Measurements from ENCODE around the gene CASKIN2.
A peak's percentile ranks its signal among the peaks of the same experiment; 100 is the strongest.

Gene CASKIN2

DNA sequence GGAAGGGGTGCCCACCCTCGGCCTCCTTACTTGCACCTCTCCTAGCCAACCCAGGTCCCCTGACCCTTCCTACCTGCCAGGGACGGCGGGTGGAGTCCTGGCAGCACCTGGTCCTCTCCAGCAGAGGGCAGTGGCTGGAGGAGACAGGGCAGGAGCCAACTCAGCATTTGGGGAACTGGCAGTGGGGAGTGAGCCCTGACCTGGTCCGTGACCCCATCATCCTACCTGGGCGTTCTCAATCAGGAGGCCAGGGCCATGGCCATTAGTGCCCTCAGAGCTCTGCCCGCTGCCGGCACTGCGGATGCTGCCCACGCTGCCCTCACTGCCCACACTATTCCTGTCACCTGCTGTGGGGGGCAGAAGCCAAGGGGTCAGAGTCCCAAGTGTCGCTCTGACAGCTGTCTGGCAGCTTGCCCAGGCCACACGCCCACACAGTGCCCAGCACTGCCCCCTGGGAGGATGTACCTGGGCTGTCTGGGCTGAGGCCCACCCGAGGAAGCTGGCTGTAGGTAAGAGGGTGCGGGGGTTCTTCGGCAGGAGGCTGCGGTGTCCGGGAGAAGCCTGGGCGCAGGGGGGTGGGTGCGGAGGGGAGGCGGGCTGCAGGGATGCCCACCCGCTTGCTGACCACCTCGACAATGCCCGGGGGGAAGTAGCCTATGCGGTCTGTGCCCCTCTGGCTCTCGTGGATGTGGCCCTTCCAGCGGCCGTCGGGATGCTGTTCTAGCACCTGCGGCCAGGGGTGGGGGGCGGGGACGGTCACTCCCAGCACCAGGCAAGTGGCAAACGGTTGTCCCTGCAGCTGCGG is 10.8 kb downstream of the CASKIN2 start:
- DNase-seq (ENCODE audit: low spot score): peak; percentile 58

DNA sequence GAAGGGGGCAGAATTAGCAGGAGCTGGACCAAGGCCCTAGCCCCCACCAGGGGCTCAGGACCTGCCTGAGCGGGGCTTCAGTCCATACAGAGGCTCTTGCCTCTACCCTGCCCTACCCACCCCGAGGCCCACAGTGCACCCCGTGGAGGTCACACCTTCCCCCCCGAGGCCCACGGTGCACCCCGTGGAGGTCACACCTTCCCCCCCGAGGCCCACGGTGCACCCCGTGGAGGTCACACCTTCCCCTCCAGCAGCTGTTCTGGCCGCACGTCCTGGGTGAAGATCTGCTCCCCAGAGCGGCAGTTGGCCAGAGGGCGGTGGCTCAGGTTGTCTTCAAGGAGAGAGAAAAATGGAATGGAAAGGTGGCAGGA is 11.4 kb downstream of the CASKIN2 start:
- no peak for DNase-seq (ENCODE audit: low spot score)

DNA sequence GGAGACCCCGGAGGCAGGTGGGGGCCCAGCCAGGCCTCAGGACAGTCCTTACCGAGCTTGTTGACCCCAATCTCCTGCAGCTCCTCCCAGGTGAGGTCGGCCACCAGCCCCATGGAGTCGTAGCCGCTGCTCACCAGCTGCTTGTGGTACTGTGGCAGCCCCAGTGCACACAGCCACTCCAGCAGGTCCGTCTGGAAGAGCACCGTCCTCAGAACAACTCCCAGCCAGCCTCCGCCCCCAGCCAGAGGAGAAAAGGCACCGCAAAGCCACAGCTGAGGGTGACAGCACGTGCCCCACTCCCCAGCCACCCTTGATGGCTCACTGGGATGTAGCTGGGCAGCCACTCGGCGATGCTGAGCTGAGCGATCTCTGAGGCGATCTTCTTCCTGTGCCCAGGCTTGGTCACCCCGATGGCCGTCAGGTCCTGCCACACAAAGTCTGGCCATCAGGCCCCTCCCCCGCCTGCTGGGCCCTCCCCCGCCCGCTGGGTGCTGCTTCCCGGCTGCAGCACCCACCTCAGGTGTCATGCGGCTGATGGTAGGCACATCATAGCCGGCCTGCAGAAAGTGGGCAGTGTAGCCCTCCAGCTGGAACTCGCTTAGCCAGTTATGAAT is 11.9 kb downstream of the CASKIN2 start:
- no peak for DNase-seq (ENCODE audit: low spot score)

DNA sequence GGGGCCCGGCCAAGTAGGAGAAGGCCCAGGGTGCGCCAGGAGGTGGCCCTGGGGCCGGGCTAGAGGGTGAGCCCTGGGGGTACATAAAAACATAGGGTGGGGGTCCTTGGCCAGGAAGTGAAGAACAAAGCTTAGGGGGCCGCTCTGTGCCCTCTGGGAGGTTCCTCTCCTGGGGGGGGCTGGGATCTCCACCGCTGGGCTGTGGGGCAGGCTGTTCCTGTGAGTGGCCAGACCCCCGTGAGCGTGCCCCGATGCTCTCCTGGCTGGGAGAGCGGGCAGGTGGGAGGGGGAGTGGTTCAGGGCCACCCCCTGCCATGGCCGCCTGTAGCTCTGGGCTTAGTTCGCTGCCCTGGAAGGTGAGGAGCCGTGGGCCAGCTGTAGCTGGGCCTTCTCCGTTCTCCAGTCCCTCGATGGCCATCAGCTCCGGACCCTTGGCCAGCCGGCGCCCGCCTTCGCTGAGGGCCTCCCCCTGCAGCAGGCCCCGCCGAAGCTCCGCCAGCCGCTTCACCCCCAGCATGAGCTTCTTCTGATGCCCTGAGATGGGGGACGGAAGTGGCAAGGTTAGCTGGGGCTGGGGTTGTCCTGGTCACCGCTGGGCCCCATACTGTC is 12.5 kb downstream of the CASKIN2 start:
- no peak for DNase-seq (ENCODE audit: low spot score)

DNA sequence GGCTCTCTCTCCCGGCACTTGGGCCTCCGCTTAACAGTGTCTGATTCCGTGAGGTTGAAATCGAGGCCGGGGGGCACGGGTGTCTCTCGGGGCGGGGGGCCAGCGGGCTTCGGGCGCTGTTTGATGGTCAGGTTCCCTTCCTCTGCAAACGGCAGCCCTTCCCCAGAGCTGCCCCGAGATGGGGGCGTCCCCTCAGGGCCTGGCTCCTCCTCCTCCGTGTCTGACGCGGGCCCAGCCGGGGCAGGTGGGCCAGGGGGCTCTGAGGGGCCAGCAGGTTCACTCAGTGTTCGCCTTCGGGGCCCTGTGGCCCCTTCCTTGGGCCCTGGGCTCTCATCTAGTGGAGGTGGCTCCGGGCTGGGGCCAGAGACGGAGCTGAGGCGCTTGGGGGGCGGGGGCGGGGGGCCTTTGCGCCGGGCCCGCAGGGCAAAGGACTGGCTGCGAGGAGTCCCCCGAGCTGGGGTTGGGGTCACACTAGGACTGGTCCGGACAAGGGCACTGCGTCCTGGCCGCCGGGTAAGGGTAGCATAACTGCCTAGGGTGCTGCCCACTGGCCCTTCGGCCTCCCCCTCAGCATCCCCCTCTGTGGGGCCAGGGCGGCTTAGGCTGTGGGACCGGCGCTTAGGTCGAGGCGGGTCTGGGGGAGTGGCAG is 13.1 kb downstream of the CASKIN2 start:
- DNase-seq (ENCODE audit: low spot score): no peak

DNA sequence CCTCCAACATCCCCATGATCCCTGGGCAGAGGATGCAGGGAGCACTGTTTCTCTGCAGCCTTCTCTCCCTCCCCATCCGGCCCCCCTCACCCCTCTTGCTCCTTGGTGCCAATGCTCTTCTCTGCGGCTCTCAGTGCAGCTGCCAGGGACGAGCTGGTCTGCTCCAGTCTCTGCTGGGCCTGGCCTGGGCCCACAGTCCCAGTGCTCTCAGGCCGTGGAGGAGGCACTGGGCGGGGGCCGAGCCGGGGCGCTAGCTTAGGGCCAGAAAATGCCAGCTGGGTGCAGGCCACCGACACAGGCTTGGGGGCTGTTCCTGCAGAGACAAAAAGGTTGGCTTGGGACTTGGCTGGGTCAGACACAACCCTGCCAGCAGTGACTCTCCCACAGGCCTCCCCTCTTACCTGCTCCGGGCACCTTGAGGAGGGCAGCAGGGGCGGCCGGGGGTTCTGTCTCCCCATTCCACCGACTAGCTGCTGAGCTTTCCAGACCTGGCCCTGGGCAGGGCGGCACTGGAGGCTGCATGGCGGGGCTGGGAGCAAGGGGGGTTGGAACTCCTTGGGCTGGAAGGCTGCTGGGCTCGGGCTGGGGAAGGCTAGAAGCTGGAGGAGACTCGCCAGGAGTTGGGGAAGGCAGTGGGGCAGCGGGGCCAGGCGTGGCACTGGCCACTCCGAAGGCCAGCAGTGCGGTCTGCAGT is 13.8 kb downstream of the CASKIN2 start:
- DNase-seq (ENCODE audit: low spot score): no peak

DNA sequence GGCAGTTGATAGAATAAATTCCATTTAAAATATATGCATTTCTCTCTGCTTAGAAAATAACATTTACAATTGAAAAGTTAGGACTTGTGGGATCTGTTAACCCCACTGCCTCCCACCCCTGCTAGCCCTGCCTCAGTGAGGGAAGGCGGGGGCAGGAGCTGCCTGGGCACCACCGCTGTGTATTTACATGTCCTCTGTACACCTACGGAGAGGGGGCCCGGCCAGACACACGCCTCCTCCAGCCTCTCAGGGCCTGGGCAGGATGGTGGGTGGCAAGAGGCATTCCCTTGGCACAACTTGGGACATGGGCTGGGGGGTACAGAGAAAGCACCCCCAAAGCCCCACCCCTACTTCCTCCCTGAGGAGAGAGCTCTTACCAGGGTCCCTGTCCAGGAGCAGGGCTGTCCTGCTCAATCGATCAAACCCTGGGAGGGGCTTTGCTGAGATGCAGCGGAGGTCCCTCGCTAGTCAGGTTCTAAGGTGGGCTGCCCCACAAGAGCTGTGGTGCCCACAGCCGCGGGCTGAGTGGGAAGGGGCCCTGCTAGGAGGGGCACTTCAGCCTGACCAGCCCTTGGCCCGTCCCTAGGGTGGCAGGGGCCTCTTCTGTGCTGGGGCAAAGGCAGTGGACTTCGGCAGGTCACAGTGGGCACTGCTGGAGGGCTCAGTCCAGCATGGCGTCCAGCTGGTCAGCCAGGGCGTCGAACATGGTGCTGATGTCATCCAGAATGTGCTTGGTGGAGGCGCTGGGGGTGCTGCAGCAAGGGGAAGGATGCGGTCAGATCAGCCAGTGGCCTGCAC is 14.7 kb downstream of the CASKIN2 start:
- no peak for DNase-seq (ENCODE audit: low spot score)

DNA sequence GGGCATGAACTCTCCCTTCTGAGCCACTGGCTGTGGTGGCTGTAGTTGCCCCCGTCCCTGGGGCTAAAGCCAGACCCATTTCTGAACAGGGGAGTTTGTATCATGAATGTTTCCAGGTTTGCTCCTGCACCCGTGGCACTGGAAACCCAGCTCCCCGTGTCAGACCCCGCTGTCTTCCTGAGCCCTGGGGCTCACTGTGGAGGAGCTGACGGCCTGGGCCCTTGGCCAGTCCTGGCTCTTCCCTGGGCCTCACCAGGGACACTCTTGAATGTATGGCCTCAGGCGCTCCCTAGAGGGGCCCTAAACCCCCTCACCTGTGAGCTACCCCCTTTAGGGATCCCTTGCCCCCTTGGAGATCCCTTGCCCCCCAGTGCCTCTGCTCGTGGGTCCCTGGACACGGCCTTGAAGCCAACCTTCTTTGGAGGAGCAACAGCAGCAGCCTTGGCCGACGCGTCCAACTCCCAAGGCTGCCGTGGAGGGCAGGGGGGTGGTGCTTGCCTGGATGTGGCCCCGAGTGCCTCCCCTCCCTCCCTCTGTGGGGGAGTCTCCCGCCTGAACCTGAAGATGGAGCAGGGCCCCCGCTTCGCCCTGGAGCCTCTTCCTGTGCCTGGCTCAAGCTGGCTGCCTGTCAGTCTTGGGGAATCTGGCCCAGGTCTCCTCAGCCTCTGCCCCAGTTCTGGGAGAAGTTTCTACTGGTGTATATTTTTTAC is 15.9 kb downstream of the CASKIN2 start:
- no peak for DNase-seq (ENCODE audit: low spot score)

DNA sequence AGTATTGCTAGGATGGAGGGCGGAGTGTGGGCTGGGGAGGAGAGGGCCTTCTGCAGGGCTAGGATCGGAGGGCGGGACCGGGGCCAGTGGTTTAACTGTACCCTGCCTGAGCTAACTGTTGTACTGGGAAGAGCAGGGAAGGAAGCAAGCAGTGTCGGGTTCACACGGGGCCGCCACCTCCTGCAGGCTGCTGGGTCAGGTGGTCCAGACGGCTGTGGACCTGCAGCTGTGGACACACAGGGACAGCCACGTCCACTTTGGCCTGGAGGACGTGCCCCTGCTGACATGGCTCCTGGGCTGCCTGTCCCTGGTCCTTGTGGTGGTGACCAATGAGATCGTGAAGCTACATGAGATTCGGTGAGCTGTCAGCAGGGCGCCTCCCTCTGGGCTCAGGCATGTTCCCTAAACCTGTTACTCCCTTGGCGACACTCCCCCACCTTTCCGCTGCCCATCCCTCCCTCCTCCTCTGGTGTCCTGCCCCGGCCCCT is 16.6 kb downstream of the CASKIN2 start:
- no peak for DNase-seq (ENCODE audit: low spot score)

DNA sequence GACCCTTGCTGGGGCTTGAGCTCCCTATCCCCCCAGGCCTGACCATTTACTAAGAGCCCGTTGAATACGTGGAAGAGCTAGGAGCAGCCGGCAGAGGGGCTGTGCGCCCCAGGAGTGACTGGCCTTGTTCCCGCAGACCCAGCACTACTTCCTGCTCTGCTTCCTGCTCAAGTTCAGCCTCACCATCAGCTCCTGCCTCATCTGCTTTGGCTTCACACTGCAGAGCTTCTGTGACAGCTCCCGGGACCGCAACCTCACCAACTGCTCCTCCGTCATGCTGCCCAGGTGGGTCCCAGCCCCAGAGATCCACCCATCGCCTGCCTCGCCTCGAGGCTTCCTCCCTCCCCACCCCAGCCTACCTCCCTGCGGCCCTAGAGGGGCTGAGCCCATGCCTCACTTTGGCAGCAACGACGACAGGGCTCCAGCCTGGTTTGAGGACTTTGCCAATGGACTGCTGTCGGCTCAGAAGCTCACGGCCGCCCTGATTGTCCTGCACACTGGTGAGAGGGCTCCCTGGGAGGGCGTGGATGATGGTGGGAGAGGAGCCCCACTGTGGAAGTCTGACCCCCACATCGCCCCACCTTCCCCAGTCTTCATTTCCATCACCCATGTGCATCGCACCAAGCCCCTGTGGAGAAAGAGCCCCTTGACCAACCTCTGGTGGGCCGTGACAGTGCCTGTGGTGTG is 17.2 kb downstream of the CASKIN2 start:
- DNase-seq (ENCODE audit: low spot score): no peak

DNA sequence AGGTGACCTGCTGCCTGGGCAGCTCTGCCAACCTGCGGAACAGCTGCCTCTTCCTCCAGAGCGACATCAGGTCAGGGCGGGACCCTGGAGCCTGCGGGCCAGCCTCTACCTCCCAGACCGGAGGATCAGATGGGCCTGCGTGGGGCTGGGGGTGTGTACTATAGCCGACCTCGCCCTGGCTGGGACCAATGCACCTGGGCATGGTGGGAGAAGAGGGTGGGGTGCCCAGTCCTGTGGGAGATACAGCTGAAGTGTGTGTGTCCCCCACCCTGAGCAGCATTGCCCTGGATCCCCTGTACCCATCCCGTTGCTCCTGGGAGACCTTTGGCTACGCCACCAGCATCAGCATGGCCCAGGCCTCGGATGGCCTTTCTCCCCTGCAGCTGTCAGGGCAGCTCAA is 19.3 kb downstream of the CASKIN2 start:
- DNase-seq (ENCODE audit: low spot score): no peak

DNA sequence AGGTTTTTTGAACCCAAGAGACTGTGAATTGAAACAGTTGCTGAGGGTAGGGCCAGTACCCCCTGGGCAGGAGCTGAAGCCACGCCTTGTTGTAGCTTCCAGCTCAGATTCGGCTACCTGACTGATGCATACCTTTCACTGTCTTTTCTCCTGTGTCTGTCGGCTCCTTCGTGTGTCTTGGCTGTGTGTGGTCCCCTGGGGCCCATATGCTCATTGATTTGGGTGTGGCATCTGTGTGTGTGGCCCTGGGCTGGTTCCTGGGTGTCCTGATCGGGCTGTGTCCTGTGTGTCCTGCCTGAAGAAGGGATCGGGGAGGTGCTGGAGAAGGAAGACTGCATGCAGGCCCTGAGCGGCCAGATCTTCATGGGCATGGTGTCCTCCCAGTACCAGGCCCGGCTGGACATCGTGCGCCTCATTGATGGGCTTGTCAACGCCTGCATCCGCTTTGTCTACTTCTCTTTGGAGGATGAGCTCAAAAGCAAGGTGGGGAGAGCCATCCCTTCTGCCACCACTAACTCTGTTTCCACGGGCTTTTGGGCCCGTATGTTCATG is 20.9 kb downstream of the CASKIN2 start:
- DNase-seq (ENCODE audit: low spot score): no peak

DNA sequence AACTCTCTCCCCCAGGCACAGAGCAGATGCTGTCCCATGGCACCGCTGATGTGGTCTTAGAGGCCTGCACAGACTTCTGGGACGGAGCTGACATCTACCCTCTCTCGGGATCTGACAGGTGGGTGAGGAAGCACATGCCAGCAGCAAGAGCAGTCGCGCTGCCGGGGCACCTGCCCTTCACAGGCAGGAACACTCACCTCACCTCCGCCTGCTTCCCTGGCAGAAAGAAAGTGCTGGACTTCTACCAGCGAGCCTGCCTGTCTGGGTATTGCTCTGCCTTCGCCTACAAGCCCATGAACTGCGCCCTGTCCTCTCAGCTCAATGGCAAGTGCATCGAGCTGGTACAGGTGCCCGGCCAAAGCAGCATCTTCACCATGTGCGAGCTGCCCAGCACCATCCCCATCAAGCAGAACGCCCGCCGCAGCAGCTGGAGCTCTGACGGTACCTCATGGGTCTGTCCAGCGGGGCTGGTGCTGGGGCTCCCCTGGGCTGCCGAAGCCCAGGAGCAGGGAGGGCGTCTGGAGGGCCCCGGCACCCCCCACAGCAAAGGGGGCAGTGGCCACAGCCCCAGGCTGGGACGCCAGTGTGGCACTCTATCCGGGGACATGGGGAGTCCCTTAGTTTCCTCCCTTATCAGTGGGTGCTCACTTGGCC is 21.7 kb downstream of the CASKIN2 start:
- DNase-seq (ENCODE audit: low spot score): no peak

DNA sequence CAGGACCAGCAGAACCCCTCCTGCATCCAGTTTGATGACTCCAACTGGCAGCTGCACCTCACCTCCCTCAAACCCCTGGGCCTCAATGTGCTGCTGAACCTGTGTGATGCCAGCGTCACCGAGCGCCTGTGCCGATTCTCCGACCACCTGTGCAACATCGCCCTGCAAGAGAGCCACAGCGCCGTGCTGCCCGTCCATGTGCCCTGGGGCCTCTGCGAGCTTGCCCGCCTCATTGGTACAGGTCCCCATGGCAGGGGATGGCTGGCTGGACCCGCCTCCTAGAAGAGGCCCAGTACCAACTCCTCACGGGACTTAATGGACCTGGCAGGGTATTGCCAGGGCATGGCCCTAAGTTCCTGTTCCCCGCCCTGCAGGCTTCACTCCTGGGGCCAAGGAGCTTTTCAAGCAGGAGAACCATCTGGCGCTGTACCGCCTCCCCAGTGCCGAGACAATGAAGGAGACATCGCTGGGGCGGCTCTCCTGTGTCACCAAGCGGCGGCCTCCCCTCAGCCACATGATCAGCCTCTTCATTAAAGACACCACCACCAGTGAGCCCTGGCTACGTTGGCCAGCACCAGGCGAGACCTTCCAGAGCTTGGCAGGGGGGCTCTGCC is 22.7 kb downstream of the CASKIN2 start:
- no peak for DNase-seq (ENCODE audit: low spot score)

DNA sequence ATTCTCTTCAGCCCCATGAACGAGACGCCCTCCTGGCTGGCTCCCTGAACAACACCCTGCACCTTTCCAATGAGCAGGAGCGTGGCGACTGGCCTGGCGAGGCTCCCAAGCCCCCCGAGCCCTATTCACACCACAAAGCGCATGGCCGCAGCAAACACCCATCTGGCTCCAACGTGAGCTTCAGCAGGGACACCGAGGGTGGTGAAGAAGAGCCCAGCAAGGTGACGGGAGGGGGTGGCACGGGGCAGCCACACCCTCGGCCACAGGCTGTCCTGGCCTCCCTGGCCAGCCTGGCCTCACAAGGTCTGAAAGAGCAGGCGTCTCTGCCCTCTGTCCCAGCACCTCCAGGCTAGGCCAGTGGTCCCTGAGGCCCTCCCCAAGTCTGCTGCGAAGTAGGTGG is 23.7 kb downstream of the CASKIN2 start:
- DNase-seq (ENCODE audit: low spot score): no peak

DNA sequence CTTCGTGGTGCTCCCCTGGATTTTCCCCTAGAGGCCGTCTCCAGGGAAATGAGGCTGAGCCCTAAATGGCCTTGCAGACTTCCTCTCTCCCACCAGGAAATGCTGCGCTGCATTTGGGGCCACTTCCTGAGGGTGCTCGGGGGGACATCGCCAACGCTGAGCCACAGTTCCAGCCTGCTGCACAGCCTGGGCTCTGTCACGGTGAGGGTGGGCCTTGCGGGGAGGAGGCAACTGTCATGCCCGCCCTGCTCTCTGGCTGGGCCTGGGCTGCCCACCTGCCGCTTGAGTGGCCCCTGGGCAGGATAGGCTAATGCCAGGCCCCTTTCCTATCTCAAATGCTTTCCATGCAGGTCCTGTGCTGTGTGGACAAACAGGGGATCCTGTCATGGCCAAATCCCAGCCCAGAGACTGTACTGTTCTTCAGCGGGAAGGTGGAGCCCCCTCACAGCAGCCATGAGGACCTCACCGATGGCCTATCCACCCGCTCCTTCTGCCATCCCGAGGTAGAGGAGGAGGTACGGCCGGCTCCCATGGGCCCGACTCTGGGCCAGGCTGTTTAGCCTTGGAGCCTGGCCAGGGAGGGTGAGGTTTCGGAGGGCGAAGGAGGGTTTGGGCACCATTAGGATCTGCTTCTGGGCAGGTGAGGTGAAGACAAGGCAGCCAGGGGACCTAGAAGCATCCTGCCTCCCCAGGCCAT is 24.2 kb downstream of the CASKIN2 start:
- DNase-seq (ENCODE audit: low spot score): no peak

DNA sequence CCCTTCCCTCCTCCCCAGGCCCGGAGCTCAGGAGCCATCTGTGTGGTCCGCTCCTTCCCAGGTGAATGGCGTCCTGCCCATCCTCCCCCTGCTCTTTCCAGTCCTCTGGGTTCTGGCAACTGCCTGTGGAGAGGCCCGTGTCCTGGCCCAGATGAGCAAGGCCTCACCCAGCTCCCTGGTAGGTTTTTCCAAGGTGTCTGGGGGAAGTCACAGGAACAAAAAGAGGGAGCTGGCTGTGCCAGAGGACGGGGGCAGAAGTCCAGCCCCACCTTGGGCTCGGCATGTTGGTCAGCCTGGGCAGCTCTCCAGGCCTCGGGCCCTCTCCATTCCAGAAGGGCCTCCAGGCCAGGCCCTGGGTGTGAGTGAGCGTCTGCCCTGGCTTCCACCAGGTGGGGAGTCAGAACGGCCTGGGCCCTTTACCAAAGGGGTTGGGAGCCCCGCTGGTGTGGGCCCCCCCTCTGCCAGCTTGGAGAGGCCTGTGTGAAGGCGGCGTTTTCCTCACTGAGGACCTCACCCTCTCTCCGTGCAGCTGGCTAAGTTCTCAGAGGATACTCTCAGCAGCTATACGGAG is 25.1 kb downstream of the CASKIN2 start:
- DNase-seq (ENCODE audit: low spot score): no peak

DNA sequence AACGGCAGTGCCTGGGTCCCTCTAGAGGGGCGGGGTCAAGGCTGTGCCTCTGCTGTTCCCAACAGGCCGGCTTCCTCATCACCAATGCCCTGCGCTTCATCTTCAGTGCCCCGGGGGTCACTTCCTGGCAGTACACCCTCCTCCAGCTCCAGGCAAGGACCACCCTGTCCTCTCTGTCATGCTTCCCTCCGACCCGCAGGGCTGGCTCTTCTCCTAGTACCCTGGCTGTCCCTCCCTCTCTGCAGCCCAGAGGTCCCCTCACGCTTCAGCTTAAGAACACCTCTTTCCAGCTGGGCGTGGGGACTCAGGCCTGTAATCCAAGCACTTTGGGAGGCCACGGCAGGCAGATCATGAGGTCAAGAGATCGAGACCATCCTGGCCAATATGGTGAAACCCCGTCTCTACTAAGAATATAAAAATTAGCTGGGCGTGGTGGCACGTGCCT is 25.8 kb downstream of the CASKIN2 start:
- DNase-seq (ENCODE audit: low spot score): no peak

Measured in GM03348 (cell line).